Stimulated activated CD4-positive, alpha-beta T cell treated with anti-CD3 and anti-CD28 coated beads, Interleukin-12 subunit alpha, Interleukin-12 subunit beta, amount 100 ng/mL, for 4 hours (primary cell): ENCODE measurements around the gene BTG1.

Experiments
- DNase-seq: peaks from one replicate; pipeline ENCODE4 v3.0.0-alpha.2; 2020

The BTG1 gene

DNA sequence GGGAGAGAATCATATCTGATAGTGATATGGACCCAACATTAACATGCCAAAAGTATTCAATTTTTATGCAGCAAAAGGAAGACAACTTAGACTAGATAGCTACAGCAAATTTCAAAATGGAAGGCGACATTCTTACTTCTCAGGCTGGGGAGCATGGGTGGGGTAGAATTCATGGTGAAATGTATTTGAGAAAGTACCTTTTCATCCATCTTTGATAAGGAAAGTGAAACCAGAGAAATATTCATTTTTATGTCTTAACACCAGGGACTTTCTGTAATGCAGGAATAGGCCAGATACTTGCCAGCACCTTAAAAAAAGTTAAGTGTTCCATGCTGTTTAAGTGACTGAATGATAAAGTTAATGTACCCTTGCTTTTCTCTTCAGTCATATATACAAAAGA lies 13.4 kb downstream of the BTG1 start:
- no peak for DNase-seq

DNA sequence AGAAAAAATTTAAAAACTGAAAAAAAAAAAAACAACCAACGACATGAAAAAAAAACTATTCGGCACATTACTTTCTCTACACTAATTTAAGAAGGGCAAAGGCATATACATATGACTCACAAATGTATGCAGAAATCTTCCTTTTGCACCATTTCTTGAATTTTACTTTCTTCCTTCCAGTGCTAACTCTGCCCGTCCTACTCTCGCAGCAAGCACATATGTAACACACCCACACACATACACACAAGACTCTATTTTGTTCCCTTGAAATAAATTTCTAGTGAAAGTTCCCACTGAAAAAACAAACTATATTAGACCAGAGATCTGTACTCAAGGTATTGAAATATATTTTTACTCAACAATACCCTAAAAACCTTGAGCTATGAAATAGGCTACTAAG lies 14.6 kb downstream of the BTG1 start:
- no peak for DNase-seq

DNA sequence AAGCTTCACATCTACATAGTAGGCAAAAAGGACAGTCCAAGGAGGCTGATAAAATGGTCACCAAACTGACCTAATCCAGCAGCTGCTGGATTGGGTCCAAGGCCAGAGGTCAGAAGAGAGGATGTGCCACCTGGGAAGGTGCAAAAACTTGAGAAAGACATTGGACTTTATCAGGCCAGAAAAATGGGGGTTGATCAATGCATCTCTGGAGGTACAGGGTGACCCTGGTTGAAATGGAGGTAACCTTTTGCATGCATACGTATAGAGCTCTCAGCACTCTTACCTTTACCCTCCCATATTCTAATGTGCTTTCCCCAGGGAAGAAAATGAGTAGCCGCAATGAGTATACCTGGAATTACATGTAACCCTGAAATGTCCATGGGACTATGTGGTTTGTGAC lies 16.0 kb downstream of the BTG1 start:
- DNase-seq = no peak

DNA sequence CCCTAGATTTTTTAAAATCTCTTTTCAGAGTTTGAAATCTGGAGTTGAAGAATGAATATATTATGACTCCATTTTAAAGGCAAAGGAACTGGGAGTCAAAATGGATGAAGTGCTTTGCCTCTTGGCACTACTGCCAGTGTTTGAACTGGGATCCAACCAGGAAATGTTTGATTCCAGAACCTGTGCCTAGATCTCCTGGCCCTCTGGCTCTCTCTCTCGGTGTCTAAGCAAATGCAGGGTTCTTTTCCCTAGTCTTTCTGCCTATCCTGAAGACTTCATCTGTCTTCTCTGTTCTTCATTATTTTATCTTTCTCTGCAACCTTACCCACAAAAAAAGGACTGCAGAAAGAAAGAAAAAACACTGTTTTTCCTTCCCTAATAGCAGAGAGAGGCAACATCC lies 17.0 kb downstream of the BTG1 start:
- no peak for DNase-seq

DNA sequence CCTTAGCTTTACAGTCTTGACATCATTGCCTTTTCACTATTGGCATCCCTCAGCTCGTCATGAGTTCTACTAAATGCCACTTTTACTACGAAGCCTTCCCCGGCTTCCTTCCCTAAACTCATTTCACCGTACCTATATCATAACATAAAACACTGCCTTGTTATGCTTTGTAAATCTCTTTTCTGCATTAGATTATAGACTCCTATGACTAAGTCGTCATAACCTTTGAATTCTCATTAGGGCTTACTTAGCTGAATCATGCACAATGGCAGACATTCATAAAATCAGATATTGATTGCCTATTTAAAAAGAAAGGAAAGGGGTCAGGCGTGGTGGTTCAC lies 21.0 kb downstream of the BTG1 start:
- DNase-seq = no peak

DNA sequence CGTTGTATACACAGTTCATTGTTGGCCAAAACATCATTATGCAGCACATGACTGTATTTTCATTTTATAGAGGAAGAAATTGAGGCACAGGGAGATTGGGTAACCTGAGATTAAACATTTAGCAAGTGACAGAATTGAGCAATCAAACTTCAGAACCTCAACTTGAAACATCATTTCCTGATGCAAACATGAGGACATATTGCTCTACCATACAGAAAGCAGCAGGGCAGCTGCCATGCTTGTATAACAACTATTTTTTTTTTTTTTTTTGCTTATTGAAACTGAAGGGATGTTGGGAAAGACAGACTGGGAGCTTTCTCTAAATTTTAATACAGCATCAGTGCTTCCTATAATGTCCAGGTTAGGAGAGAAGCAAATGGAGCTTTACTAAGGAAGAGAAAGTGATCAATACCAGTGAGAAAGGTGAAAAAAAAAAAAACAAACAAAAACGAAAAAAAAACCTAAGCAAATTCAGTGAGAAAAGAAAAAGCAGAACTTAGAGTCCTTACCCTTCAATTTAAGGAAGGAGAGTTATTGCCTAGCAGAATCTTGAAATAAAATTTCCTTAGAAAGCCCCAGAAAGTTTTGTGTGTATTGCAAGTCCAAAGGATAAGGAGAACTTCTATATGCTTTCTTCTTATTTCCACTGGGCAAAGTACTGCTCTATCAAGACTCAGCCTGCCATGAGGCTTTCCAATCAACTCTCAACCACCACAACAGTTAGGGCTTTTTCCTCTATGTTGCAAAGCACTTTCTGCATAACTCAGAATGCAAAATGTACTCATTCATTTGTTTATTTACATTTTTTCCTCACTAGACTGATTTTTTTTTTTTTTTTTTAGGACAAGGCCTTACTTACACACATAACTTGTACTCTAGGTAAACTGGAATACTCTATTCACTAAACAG lies 21.6 kb downstream of the BTG1 start:
- DNase-seq = no peak

DNA sequence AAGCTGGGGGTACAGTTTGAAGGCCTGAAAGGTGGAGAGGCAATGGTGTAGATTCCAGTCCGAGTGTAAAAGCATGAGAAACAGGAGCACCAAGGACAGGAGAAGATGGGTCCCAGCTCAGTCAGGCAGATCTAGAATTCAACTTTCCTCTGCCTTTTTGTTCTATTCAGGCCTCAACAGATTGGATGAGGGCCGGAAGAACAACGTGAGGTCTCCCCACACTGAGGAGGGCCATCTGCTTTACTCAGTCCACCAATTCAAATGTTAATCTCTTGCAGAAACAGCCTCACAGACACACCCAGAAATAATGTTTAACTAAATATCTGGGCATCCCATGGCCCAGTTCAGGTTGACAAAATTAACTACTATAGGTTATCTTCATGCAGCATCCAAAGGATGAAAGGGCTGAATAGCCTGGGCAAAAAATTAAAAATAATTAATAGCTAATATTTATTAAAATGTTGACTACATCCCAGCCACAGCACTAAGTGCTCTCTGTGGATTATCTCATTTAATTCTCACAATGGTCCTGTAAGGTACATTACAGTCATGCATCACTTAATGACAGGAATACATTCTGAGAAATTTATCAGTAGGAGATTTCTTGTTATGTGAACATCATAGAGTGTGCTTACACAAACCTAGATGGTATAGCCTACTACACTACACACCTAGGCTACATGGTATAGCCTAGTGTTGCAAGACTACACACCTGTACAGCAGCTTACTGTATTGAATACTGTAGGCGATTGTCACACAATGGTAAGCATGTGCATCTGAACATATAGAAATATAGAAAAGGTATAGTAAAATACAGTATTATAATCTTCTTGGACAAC lies 22.5 kb downstream of the BTG1 start:
- DNase-seq = no peak

DNA sequence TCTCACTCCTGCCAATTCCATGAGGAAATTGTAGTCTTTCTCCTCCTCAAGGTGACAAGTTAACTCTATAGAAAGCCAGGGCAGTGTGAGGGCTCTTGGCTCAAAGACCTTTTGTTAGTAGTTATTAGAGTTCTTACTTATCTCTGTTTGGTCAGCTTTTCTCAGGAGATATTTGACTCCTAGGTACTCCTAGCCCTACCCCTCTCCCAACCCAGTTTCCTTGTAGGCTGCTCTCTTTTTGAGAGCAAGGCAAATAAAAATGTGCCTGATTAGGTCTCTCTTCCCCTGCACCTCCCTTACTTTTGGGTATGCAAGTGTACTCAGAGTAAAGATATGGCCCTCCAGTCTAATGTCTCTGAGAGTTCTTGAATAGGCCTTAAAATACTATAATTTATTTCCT lies 23.8 kb downstream of the BTG1 start:
- no peak for DNase-seq

DNA sequence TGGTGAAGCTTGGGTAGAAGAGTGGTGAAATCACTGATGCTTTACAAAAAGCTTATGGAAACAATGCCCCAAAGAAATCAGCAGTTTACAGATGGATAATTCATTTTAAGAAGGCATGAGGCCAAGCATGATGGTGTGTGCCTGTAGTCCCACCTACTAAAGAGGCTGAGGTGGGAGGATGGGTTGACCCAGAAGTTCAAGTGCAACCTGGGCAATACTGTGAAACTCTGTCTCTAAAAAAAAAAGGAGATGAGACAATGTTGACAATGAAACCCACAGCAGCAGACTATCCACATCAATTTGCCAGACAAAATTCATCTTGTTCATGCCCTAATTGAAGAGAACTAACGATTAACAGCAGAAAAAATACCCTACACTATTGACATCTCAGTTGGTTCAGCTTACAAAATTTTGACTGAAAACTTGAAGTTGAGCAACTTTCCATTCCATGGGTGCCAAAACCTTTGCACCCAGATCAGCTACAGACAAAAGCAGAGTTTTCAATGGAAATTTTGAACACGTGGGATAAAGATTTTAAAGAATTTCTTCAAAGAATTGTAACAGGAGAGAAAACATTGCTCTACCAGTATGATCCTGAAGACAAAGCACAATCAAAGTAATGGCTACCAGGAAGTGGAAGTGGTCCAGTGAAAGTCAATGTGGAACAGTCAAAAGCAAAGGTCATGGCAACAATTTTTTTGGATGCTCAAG lies 26.7 kb downstream of the BTG1 start:
- no peak for DNase-seq

DNA sequence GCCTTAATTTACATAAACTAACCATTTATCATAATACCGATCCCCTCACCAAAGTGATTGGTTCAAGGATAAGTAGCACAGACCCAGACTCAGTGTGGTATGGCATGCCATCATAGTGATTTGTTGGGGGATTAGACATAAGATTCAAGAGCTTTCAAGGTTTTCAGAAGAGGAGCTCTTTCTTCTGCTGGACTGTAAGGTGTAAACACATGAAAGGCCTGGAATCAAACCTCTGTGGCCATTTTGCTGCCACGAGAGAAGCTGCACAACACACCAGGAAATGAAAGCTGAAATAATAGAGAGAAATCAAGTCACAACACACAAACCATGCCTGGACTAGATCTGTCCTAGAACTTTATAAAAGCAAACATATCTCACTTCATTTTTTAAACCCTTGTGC lies 30.8 kb downstream of the BTG1 start:
- no peak for DNase-seq

DNA sequence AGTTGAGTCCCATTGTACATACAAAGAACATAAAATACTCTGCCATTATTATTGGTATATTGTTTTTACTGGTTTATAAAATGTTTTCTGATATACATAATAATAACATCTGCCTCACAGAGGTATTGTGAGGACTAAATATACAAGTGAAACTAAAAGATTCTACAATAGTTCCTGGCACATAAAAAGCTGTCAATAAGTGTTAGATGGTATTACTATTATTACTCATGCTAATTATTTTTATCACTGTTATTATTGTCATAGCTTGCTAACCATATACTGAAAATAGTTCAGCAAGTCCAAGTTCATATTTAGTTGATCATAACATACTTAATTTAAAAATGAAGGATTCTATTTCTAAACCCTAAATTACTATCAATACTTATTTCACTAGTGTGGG lies 34.4 kb downstream of the BTG1 start:
- DNase-seq = no peak

DNA sequence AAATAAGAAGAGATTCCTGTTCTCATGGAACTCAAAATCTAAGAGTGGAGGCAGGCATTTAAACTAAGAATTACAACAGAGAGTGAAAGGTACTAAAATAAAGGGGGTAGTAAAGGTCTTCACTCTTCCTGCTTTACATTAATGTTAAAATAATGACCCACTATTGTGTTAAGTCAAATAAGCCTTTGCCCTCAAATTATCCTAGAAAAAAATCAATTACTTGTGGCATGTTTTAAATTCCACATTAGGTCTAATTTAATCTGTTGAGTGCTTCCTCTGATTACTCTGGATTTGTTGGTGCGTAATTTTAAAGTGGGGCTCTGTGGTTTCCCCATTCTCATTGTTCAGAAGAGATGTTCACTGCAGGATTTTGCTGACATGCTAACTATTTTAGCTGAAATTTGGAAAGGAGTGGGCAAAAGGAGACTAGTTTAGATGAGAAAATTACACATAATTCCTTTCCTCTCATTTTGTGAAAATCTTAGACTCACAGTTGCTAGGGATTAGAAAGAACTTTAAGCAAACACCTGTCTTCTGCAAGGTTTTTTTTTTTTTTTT lies 35.5 kb downstream of the BTG1 start:
- no peak for DNase-seq

DNA sequence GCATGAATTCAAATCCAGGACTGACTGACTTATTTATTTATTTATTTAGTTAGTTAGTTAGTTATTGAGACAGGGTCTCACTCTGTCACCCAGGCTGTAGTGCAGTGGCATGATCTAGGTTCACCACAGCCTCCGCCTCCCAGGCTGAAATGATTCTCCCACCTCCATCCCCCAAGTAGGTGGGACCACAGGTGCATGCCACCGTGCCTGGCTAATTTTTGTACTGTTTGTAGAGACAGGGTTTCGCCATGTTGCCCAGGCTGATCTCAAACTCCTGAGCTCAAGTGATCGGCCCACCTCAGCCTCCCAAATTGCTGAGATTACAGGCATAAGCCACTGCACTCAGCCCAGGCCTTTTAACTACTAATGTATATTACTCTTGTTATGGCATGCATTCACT lies 36.0 kb downstream of the BTG1 start:
- no peak for DNase-seq

DNA sequence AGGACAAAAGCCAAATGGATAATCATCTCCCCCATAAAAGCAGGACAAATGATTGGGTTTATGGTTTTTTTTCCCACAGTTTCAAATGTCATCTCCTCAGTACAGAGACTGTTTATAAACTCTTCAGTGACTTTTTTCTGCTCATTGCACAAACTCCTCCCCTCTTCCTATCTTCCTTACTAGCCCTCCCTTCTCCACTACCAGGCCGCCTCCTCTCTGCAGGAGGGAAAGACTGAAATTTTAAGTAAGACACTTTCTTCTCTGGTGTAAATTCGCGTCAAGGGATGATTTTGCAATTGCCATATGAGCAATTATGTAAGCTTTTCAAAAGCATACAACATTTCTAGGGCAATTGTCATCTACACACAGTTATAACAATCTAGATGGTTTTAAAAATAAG lies 37.0 kb downstream of the BTG1 start:
- no peak for DNase-seq

DNA sequence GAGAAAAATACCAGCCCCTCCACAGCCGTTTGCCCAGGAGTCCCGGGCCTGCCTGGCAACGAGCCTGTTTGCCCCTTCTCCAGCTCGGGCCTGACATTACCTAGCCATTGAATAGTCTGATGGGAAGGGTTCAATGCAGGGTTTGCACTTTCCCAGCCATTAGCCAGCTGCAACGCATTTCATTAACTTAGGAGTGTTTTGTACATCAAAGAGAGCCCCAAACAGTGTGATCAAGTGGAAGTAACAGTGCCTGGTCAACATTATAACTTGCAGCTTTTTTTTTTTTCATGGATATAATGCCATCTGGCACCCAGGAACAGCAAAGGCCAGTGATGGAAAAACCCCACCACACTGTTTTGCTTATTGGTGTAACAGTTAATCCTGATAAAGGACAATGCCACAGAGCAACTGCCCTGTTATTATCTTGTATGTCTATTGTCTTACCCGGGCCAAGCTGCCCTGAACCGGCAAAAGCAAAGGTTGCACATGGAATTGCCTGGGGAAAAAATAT lies 38.0 kb downstream of the BTG1 start:
- DNase-seq = no peak

DNA sequence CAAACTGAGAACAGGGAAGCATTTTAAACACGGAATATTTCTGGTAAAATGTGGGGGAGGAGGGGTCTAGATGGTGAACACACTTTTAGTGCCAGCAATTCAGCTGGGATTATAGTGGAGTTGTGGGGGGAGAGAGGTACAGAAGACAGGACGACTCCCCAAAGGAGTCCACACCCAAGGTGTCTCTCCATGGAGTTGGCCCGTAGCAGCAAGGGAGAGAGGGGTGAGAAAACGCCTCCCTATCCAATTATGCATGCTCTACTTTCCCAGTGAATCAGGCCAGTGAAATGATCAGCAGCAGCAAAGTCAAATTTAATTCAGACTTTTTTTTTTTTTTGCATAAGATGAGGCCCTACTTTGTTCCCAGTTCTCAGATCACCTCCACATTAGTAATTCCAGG lies 38.6 kb downstream of the BTG1 start:
- DNase-seq = no peak

DNA sequence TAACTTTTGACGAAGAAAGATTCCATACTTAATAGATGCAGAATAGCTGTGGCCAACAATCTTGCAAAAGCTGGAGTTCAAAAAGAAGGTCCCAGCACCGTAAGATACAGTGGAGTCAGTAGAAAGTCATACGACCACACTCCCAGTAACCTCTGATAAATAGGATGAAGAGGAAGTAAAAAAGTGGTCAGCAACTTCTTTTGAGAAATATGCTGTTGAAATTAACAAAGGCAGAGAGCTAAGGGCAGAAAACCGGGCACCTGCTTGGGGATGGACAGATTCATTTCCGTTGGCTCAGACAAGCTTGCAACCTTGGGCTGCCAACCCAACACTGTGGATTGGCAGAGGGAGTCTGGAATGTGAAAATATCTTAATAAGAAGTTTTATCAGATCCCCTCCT lies 40.0 kb downstream of the BTG1 start:
- no peak for DNase-seq

DNA sequence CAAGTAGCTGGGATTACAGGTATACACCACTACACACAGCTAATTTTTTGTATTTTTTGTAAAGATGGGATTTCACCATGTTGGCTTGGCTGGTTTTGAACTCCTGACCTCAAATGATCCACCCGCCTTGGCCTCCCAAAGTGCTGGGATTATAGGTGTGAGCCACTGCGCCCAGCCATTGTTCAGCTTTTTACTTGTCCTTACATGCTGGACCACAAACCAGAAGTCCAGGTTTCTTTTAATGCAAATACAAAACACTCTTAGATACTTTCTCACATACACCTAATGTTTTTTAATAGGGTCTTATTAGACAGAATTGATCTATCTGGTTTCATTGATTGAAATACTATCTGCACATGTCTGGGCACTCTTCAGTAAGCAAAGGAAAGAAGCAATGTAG lies 40.5 kb downstream of the BTG1 start:
- no peak for DNase-seq

DNA sequence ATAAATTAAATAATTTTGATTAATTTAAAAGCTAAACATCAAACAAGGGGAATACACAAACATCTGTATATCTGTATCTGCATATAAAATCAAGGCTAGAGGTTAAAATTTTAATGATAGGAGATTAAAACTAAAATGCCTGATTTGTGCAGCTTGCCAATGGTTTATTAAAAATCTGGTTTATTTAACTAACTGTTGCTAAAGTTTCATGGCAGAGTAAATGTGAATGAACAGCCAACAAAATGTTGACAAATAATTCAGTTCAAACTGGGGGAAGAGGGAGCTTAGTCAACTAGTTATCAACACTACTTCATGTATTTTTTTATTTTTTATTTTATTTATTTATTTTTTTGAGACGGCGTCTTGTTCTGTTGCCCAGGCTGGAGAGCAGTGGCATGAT lies 43.0 kb downstream of the BTG1 start:
- DNase-seq = no peak

DNA sequence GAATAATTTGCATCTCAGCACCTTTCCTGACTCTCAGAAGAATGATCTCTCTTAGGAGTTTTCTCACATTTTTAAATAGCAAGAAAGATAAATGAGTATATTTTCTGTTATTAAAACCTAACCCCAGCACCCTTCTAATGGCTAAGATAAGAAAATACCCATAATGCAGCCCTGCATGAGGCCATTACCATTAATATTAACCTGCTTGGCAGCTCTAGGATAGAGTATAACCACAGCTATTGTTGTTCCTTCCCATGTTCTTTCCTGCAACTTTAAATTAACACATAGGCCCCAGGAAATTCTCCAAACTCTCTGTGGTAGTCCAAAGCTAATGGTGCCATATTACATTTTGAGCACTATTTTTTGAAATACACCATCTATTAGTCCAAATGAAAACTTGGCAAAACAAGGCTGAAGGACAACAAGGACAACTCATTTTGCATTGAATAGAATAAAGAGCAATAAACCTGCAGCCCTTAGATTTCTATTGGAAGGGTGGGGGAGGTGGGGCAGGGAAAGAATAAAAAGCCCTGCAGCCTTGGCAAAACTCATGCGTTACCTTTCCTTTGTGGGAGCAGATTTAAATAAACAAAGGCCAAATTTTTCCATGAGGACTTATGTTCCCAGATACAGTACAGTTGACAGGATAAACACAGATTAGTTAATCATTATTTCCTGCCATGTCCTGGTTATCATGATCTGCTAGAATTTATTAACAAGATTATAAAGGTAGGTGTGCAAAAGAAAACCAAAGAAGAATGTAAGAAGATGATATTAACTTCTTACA lies 46.9 kb downstream of the BTG1 start:
- DNase-seq = no peak

DNA sequence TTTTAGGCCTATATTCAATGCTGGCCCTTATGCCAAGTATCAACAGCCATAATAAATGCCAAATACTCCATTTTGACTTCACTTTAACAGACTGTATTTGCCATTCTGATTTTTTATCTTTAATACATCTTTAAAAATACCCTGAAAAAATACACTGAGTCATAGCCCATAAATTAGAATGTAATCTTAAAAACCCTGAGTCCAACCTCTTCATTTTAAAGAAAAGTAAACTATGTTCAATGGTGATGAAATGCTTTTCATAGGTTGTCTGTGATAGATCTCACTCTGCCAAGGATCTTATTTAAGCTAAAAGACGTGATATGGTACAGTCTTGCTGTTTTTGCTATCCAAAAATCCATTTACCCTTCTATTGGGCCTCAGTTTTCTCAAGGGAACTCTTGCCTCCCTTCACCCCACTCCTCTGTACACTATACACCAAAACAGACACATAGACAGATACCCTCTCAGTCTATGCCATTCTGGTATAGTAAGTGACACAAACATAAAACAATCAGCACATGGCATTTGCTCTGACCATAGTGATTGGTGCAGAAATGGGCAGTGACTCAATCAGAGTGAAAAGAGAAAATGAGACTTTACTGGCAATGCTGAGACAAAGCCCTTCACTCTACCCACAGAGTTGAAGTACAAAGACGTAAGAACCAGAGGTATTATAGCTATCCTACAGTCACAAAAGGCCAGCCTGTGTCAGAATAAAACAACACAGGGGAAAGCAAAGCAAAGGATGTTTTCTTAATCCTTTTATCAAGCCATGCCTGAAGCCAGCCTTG lies 49.1 kb downstream of the BTG1 start:
- no peak for DNase-seq

DNA sequence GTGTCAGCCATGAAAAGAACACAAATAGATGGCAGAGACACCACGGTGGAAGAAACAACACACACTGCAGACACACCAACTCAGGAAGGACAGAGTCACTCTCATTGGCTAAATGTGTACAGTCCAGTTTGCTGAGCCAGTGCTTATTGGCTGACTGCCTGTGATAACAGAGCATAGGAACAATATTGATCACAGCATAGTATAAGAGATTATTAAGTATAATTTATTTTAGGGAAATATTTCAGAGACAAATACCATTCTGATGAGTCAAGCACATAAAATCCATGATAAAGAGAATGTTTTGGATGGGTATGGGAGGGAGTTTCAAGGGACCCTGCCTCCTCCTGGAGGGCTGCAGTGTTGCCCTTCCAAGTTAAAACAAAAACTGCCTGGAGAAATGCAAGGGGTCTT lies 50.9 kb downstream of the BTG1 start:
- no peak for DNase-seq
